BE2C (cell line): ENCODE data around the gene LDHAL6A. TPM values are rescaled to one million over a fixed set of nuclear protein-coding genes. Genes with fewer than 3 reads are reported as not detected.
"Not testable (repeated sequence)": the region's sequence is repeated elsewhere in the genome, so short reads cannot be mapped to it uniquely, and the experiment has no call there.

ENCODE experiments used
- DNase-seq: peaks from one replicate; pipeline ENCODE4 v3.0.0-alpha.2; 2020
- H3K27me3 ChIP-seq: fragments of 250-450 bp; sonication (Bioruptor Pico); 2 replicates; pipeline ENCODE4 v1.5.1; 2020; ENCODE audit warnings: mild to moderate bottlenecking
- H3K36me3 ChIP-seq: fragments of 250-450 bp; sonication (Bioruptor Pico); 2 replicates; pipeline ENCODE4 v1.5.1; 2020; ENCODE audit warnings: mild to moderate bottlenecking
- H3K4me1 ChIP-seq: fragments of 250-450 bp; sonication (Bioruptor Pico); 2 replicates; pipeline ENCODE4 v1.5.1; 2020
- H3K4me3 ChIP-seq: 2 replicates; pipeline ENCODE4 v1.5.1; 2011; ENCODE audit warnings: low read depth, low read length
- H3K9me3 ChIP-seq: fragments of 250-450 bp; sonication (Bioruptor Pico); 2 replicates; pipeline ENCODE4 v1.5.1; 2020
- polyA plus RNA-seq: library from polyadenylated mRNA; unstranded; fragments of >200 nt; gene quantifications from one replicate; pipeline ENCODE4 v1.2.1, GENCODE V29; 2012; ENCODE audit warnings: low read depth, missing spikeins; ENCODE audit not compliant: insufficient read length, insufficient read depth
- TF ChIP-seq, protein P1 (sequence below): IDR thresholded peaks from 2 replicates; pipeline ENCODE4 v1.5.1; 2012; ENCODE audit warnings: mild to moderate bottlenecking, low read depth, low read length

Gene LDHAL6A
- 2.6 TPM for polyA plus RNA-seq

DNA sequence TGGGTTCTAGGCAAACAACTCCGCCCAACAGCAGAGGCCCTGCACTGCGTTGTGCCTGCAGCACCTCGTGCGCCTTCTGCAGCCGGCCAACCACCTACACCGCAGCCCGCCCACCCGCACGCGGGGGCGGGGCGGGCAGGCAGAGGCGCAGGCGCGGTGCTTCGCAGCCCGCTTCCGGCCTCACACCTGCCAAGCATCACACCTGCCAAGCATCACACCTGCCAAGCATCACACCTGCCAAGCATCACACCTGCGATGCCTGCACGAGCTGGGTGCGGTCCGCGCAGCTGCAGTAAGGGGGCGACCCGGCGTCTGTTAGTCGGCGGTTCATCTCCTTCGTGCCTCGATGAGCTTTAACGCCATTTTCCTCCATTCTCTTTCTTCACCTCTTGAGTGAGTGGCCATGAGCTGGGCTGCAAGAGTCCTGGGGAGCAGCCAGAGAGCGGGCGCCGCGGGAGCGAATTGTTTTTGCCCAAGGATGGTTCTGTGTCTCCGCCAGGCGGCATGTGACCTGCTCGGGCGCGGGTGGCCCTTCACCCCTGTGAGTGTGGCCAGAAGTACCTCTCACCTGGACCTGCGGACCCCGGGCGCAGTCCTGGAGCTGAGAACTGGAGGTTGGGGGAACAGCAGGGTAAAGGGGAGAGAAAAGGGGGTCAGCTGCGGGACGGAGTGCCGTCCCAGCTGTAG, at the start of gene LDHAL6A:
LDHAL6A (plus strand) TSS at position 171 of the 687 bp plus-strand sequence. CDS start 825 bp downstream, outside the sequence.
- Histone ChIP-seq H3K4me1 (no peaks in the 10 kb centered on the region), H3K27me3 (no peaks in the 10 kb centered on the region), H3K9me3 (no peaks in the 10 kb centered on the region), H3K36me3 (no peaks in the 10 kb centered on the region), H3K4me3 (peak within 1 kb of the TSS; percentile 64)
- TF ChIP-seq, protein P1, sequence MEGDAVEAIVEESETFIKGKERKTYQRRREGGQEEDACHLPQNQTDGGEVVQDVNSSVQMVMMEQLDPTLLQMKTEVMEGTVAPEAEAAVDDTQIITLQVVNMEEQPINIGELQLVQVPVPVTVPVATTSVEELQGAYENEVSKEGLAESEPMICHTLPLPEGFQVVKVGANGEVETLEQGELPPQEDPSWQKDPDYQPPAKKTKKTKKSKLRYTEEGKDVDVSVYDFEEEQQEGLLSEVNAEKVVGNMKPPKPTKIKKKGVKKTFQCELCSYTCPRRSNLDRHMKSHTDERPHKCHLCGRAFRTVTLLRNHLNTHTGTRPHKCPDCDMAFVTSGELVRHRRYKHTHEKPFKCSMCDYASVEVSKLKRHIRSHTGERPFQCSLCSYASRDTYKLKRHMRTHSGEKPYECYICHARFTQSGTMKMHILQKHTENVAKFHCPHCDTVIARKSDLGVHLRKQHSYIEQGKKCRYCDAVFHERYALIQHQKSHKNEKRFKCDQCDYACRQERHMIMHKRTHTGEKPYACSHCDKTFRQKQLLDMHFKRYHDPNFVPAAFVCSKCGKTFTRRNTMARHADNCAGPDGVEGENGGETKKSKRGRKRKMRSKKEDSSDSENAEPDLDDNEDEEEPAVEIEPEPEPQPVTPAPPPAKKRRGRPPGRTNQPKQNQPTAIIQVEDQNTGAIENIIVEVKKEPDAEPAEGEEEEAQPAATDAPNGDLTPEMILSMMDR, result peak; percentile 16; the same call in 1 of the 2 replicates
- peak; percentile 39 for DNase-seq

DNA sequence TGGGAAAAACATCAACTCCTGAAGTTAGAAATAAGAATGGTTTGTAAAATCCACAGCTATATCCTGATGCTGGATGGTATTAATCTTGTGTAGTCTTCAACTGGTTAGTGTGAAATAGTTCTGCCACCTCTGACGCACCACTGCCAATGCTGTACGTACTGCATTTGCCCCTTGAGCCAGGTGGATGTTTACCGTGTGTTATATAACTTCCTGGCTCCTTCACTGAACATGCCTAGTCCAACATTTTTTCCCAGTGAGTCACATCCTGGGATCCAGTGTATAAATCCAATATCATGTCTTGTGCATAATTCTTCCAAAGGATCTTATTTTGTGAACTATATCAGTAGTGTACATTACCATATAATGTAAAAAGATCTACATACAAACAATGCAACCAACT, 48.3 kb upstream of the LDHAL6A start:
- not testable (repeated sequence) for H3K4me3 ChIP-seq, H3K27me3 ChIP-seq, H3K9me3 ChIP-seq, H3K36me3 ChIP-seq, DNase-seq, H3K4me1 ChIP-seq

- Histone ChIP-seq H3K36me3 (no peaks in the 10 kb centered on the region), H3K9me3 (no peaks in the 10 kb centered on the region; the same call in 1 of the 2 replicates), H3K4me3 (no peak overlapping the region), H3K4me1 (no peaks in the 10 kb centered on the region), H3K27me3 (no peaks in the 10 kb centered on the region)
- TF ChIP-seq, protein P1, result no peak
- DNase-seq, result no peak
Observed at GRCh38 chr11:18408558-18409291, 46.9 kb upstream of the LDHAL6A start.

- no peaks in the 10 kb centered on the region for H3K27me3 ChIP-seq
- H3K9me3 ChIP-seq, result no peaks in the 10 kb centered on the region; the same call in 1 of the 2 replicates
- DNase-seq, result no peak
- TF ChIP-seq, protein P1, result no peak
- no peak overlapping the region for H3K4me3 ChIP-seq
- no peaks in the 10 kb centered on the region for H3K4me1 ChIP-seq
- H3K36me3 ChIP-seq, result no peaks in the 10 kb centered on the region
Observed at GRCh38 chr11:18416459-18416858, 39.2 kb upstream of the LDHAL6A start.

- H3K4me1 ChIP-seq, result no peaks in the 10 kb centered on the region
- TF ChIP-seq, protein P1, result no peak
- DNase-seq, result no peak
- H3K9me3 ChIP-seq, result no peaks in the 10 kb centered on the region
- no peak overlapping the region for H3K4me3 ChIP-seq
- no peaks in the 10 kb centered on the region for H3K27me3 ChIP-seq
- no peaks in the 10 kb centered on the region for H3K36me3 ChIP-seq
Observed at GRCh38 chr11:18419040-18419439, 36.6 kb upstream of the LDHAL6A start.

GRCh38 chr11:18420067-18420466, 35.6 kb upstream of the LDHAL6A start:
- no peaks in the 10 kb centered on the region for H3K9me3 ChIP-seq
- H3K36me3 ChIP-seq, result no peaks in the 10 kb centered on the region
- H3K4me3 ChIP-seq, result no peak overlapping the region
- TF ChIP-seq, protein P1, result no peak
- H3K4me1 ChIP-seq, result no peaks in the 10 kb centered on the region
- H3K27me3 ChIP-seq, result no peaks in the 10 kb centered on the region
- DNase-seq, result no peak
